PC-3 (cell line): ENCODE data around the gene NACC1.

Experiments used
- EZH2 ChIP-seq: fragments of 300-600 bp; sonication (generic); IDR thresholded peaks from one replicate; pipeline ENCODE4 v1.6.1; 2017; ENCODE audit warnings: antibody characterized with exemption, mild to moderate bottlenecking, low read length; ENCODE audit not compliant: unreplicated experiment
- EZH2phosphoT487 ChIP-seq: fragments of 300-600 bp; sonication (generic); IDR thresholded peaks from 2 replicates; pipeline ENCODE4 v1.6.1; 2018; ENCODE audit warnings: mild to moderate bottlenecking, antibody characterized with exemption, low read length, borderline replicate concordance
- TF ChIP-seq, protein P1 (sequence below): fragments of 300-600 bp; sonication (generic); conservative IDR thresholded peaks from 2 replicates; pipeline ENCODE4 v1.5.1; 2017; ENCODE audit warnings: antibody characterized with exemption, low read depth, mild to moderate bottlenecking, low read length

- TF ChIP-seq, protein P1, sequence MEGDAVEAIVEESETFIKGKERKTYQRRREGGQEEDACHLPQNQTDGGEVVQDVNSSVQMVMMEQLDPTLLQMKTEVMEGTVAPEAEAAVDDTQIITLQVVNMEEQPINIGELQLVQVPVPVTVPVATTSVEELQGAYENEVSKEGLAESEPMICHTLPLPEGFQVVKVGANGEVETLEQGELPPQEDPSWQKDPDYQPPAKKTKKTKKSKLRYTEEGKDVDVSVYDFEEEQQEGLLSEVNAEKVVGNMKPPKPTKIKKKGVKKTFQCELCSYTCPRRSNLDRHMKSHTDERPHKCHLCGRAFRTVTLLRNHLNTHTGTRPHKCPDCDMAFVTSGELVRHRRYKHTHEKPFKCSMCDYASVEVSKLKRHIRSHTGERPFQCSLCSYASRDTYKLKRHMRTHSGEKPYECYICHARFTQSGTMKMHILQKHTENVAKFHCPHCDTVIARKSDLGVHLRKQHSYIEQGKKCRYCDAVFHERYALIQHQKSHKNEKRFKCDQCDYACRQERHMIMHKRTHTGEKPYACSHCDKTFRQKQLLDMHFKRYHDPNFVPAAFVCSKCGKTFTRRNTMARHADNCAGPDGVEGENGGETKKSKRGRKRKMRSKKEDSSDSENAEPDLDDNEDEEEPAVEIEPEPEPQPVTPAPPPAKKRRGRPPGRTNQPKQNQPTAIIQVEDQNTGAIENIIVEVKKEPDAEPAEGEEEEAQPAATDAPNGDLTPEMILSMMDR: no peak
- no peak for TF ChIP-seq EZH2
- no peak for TF ChIP-seq EZH2phosphoT487
Observed at GRCh38 chr19:13097463-13098258, 20.4 kb upstream of the NACC1 start.
